SKM-1 (cell line): ENCODE measurements around the gene DUSP10.

Source experiments
- DNase-seq: peaks from one replicate; lab custom pipeline; 2025; ENCODE audit not compliant: unreplicated experiment; lab: John Stamatoyannopoulos, UW

The DUSP10 gene

DNA sequence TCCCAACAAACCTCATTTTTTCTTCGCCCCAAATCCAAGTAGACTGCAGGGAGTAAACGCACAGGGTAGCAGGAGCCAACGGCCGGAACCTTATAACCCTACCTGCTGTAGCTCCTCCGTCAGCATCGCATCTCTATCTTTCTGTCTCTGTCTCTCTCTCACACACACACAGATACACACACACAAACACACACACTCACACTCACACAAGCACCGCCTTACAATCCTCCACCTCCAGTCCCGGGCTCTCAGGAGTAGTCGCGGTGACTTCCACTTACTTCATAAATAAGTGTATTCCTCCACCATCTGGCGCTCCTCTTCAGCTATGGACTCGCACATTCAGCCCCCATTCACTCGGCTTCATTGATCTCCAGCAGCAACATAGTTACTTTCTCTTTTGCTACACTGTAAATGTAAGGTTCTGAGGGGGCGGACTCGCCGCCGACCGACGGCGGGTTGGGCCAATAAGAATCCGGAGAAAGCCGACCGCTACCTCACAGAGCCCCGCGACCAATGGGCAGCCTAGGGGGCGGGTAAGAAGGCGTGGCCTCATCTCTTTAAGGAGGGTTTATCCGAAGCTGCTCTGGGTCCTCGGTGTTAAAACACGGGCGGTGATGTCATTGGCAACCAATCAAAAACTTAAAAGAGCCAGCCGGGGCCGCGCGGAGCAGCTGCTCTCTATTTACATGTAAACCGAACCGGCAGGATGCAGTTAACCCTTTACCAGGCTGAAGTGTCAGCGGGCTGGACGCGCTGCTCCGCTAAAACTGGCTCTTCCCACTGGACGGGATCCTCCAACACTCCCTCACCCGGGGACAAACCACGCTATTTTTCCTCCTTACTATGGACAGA, at the start of gene DUSP10:
Gene DUSP10 (minus strand): TSS at position 387 of the 852 bp plus-strand sequence. CDS start 2,345 bp downstream, outside the sequence.
- DNase-seq: peak; percentile 100

DNA sequence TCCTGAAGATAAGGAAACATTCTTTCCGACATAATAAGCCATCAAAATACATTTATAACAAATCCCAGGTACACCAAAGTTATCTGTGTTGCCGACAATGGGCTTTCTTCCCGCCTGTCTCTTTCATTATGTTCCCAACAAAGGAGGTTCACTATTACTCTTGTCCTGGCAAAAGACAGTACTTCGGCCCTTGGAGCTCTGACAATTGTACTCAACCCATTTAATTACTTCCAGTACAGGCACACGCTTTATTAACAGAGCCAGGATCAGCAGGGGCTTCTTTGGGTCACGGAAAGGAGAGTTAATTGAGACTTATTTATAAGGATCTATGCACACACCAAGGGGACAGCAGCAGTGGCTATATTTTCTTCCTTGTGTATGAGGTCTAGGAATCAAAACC, 46.6 kb upstream of the DUSP10 start:
- no peak for DNase-seq

DNA sequence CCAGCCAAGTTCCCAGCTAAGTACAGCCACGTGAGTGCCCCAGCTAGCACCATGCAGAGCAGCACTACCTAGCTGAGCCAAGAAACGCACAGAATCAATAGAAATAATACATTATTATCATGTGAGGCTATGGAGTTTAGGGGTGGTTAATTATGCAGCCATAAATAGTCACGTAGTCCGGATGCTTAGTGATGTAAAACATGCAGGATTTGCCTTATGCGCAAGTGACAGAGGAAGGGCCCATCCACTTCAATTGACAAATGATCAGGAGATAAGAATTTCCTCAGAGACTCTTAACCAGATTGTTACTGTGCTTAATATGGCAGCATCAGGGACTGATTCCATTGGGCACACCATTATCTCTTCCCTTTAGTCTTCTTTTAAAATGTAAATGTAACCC, 44.8 kb upstream of the DUSP10 start:
- DNase-seq: no peak

DNA sequence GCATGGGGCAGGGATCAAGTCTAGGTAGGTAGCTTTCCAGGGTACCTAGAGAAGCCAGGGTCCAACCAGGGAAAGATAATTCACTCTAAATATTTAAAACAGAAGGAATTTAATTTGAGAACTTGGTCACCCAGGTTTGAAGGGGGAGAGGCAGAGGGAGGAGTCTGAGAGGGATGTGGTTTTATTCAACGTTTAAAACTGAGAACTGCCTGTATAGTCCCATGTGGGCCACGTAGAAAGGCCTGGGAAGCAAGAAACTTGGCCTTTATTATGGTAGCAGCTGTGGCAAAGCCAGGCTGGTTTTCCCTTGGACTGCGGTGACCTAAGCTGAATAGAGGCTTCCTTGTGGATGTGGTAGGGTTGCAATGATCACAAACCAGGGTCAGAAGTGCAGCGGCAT, 42.0 kb upstream of the DUSP10 start:
- no peak for DNase-seq

DNA sequence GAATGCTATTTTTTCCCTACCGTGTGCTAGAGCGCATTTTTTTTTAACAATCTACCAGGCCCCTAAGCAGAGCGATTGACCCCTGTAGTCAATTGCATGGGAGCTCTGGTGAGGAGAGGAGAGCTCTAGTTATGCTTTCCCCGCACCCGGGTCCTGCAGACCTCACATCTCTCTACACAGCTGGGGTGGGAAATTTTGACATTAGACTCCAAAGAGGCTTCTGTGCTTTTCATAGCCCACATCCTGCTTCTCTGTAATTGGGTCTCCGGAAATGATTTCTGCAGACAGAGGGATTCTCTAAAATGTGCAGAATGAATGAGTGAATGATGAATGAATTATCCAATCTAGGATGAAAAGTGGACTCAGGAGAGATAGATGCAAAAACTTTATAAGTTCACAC, 41.5 kb upstream of the DUSP10 start:
- no peak for DNase-seq

DNA sequence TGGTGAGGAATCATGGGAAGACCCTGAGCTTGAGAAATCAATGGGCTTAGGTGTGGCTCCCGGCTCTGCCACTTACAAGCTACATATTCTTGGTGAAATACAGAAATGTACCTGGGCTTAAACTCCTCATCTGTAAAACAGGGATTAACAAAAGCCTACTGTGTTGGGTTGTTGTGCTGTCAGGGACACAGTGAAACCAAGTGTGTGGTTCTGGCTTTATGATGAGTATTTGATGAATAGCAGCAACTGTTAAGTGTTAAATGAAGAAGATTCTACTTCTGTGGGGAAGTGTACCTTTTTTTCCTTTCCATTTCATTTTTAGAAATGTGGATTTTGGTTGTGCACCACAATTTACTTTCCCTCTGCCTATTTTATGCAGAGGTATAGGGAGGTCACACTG, 41.1 kb upstream of the DUSP10 start:
- no peak for DNase-seq

DNA sequence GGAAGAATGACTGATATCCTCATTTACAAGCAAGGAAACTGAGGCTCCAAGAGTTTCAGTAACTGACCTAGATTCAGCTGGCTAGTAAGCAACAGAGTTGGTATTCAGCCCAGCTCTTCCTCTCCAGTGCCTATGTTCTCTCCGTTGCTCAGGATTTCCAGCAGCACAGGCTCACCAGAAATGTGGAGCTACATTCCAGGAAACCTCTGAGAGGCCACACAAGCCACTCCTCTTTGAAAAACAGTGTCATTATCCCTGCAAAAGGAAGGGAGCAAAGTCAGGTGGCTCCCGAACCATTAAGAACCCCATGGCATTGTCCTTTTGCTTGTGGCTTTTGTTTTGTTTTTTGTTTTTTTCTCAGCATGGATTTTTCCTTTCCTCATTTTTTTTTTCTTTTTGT, 40.6 kb upstream of the DUSP10 start:
- no peak for DNase-seq

DNA sequence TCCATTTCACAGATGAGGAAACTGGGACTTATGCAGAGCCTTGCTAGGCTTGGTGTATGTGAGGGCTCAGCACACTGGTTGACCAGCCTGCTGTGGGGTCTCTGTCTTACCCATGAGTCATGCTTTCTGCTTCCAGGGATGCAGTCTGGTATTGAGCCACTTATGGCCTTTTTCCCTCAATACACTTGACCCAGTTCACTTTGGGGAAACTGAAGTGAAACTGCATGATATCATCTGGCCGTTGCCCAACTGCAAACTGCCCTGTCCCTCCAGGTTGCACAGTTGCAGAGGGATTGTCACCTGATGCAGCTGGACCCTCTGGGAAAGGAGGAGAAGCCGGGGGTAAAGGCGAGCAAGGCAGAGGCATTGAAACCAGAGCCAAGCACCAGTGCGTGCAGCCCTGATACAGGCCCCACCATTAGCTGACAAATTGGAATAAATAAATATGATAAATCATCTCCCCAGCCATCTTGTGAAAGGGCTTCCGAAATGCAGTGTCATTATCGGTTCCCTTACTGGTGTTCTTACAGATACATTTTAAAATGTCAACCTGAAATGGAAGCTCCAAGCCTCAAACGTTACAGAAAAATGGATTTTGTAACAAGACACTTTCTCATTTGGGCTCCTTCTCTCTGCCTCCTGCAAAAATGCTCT, 39.3 kb upstream of the DUSP10 start:
- DNase-seq: no peak

DNA sequence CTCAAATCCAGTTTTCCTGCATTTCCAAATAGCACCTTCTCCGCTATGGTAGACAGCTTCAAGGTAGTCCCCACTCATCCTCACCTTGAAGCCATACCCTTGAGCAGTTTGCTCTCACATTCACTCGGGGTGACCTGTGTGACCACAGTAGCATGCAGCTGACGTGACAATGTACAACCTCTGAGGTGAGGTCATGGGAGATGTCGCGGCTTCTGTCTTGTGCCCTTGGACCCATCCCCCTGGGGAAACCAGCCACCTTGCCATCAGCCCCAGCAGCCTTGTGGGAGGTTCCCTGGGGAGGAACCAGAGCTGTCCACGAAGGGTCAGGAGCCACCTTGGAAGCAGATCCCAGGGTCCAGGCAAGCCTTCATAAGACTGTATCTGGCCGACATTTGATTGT, 38.3 kb upstream of the DUSP10 start:
- DNase-seq: no peak

DNA sequence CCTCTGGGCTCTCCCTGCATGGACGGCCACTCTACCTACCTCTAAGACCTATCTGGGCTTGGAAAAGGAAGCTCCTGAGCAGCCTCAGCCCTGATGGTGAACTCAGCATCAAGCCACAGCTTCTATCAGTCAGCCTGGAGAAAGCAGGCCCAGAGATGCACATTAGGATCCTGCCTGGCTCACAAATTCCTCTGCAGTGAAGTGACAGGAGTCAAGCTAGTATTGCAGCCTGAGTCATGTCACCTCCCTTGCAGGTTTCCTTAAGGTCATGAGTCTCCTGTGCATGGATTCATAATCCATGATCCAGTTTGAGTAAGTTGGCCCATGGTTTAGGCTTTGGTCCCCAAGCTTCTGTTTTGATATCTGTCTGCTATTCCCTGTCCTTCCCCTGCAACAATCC, 37.9 kb upstream of the DUSP10 start:
- DNase-seq: no peak

DNA sequence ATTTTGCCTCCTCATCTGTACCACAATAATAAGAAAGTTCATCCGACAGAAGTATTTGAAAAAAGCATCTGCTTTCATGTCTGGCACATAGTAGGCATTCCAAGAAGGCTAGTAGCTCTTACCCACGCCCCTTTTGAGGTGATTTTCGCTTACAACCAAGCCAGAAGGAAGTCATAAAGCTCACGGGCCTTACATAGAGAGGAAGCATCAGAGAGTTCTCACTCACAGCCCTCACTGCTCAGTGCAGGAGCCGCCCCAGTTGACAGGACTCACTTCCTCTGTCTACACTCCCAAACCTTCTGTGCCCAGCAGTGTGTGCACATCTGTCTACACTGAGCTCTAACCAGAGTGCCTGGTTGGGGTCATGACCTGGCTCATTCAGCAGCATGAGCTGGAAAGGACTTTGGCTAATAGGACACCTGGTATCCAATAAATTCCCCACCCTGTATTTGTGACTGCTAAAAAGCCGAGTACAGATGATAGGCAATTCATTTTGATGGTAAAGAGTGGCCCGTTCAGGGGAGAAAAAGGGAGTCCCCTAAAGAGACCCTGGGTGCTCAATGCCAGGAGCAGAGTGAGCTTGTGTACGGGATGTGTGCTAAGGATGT, 36.8 kb upstream of the DUSP10 start:
- DNase-seq: peak; percentile 40

DNA sequence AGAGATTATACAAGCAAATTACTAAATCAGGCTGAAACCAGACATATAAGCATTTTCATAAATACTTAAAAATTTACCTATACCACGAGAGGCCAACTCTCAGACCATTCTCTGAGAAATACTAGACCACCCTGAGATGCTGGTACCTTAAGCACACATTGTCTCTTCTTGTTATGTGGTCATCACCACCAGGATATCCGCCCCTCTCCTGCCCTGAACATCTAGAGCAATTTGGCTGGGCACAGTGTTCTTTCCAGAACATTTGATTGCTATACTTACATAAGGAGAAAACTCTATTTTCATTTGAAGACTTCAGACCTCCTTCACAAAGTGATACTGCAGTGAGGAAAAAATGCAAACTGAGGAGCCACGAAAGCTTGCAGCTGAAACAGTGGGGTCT, 36.2 kb upstream of the DUSP10 start:
- DNase-seq: no peak

DNA sequence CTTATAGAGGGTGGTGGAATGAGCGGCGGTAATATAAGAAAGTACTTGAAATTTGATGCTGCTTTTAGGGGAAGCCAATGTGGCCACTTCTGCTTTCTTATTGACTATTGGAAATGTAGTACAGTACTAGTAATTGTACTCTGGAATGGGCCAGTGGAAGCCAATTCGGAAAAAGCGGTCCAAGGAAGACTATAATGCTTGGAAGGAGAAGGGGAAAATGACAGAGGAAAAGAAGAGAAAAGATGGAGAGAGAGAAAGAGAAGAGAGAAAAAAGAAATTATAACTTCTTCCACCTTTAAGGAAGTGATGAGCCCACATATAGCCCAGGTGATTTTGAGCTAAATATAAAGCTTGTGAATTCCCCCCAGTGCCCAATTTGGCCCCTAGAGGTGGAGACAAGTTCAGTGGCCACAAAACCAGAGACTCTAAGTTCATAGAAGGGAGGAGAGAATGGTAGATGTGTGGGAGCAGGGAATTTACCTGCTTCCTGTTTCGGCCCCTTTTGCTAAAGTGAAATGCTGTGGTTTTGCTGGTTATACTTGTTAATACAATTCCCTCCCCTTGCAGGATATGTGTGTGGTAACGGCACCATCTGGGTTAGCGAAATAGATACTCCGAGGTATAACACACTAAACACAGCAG, 35.7 kb upstream of the DUSP10 start:
- DNase-seq: peak; percentile 45

DNA sequence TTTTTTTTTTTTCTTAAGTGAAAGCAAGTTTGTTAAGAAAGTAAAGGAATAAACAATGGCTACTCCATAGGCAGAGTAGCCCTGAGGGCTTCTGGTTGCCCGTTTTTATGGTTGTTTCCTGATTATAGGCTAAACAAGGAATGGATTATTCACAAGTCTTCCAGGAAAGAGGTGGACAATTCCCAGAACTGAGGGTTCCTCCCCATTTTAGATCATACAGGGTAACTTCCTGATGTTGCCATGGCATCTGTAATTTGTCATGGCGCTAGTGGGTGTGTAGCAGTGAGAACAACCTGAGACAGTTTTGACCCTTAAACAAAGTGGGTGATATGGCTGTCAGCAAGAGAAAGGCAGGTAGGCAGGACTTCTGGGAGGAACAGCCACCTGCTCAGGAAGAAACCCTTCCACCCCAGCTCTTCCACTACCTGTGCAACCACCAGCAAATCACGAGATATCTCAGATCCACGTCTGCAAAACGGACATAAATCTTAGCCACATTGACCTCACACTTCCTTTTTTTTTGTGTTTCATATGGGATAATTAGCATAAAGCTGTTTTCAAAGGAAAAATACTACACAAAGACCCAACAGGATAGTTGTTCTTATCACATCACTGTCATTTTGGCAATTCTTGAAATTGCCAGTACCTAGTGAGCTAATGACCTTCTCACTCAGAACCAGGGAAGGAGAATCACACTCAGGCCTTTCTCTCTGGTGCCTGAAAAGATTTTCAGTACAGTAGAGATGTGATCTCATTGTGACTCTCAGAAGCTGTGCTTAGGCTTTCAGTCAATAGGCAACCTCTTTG, 34.8 kb upstream of the DUSP10 start:
- DNase-seq: no peak

DNA sequence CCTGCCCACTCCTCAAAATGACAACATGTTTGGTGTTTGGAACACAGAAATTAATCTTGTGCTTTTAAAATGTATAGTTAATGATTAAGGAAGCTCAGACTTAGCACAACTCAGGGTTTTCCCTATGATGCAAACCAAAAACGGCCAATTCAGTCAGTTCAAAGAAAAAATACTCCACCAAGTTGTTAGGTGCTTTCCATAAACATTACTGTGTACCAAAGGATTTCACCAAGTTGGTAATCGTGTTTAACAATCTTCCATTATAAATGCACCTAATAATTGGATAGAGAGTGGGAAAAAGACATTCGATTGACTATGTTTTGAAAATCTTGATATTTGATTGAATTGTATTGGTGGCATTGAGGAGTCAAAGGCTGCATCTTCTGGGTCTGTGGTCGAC, 33.3 kb upstream of the DUSP10 start:
- DNase-seq: no peak

DNA sequence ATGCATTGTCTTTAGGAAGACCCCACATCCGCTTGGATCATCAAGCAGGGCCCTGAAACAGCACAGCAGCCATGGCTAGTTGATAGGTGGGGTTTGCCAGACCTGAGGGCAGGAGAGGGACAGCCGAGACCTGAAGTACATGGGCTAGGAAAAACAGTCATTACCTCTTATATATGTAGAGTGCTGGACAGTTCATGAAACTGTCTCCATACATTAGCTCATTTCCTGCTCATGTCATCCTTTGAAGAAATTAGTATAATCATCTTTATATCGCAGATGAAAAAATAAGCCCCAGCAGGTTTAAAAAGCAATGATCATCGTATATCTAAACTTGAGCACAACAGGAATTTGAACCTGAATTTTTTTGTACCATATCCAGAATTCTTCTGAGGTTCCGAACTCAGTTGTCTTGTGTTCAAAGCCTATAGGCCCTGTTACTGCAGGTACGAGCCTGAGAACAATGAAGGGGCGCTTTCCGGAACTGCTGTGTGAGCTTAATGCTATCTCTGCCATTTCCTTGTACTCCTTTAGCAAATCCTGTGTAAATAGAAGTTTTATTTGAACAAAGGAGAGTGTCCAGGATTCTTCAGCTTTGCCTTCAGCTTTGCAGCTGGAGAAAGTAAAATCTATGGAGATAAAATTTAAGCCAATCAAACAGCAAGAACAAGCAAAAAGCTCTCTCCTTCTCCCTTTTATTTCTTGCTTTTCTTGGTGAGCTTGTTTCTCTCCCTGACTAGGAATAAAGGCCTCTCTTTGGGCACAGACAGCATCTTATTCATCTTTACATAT, 32.4 kb upstream of the DUSP10 start:
- DNase-seq: no peak

DNA sequence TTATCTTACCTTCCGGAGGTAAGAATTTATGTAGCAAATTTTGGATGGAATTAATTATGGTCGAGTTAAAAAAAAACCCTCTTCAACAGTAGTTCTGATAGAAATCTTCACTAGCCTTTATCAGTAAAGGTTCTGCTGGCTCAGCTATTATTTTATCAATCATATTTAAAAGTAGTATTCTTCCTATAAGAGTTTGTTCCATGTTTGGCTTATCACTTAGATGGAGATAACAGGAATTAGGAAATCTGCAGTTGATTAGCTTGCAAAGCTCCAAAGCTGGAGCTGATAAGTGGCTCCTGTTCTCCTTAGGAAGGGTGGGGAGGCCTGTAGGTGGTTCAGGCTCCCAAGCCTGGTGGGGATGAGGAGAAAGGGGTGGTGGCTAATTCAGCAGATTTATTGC, 31.5 kb upstream of the DUSP10 start:
- DNase-seq: no peak

DNA sequence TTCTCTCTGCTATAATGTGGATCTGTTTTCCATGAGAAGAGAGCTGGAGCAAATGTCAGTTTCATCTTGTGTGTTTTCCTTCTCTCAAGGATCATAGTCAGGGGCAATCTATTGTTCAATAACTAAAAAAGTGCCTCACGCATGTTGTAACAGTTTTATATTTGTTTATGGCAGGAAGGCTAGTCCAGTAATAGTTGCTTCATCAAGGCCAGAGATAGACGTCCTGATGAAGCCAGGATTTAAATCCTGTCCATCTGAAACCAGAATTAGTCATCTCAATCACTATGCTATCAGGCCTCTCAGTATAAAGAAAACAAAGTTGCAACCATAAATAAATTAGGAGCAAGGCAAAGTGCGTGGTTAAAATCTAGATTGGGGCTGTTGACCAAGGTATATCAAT, 30.2 kb upstream of the DUSP10 start:
- no peak for DNase-seq

DNA sequence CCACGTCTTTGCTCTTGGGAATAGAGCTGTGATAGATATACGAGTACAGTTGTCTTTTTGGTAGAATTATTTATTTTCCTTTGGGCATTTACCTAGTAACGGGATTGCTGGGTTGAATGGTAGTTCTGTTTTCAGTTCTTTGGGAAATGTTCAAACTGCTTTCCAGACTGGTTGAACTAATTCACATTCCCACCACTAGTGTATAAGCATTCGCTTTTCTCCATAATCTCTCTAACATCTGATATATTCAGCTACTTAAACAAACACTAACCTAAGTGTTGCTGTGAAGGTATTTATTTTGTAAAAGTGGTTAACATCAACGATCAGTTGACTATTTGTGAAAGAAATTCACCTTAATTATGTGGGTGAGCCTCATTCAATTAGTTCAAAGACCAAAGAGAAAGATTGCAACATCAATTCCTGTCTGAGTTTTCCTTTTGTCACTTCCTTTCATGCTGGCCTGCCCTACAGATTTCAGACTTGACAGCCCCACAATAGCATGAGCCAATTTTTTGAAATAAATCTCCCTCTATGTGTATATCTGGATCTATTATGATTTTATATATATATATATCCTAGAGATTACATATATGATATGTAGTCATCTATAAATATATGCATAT, 26.7 kb upstream of the DUSP10 start:
- DNase-seq: peak; percentile 30

DNA sequence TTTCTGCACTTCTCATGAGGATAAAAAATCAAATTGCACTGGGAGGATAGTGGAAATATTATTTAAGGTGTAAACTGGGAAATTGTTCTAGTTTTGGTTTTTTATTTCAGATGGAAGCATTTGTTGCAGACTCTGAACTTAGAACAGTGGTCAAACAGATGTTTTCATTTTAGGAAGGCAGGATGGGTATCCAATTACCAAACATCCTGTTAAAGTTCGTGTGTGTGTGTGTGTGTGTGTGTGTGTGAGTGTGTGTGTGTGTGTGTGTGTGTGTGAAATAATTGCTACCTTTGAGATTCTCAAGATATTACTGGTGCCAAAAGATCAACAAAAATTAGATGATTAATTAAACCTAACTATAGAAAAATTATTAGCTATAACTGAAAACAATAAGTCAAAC, 24.3 kb upstream of the DUSP10 start:
- DNase-seq: no peak
